ENCODE results near the gene MED17.

Gene MED17

DNA sequence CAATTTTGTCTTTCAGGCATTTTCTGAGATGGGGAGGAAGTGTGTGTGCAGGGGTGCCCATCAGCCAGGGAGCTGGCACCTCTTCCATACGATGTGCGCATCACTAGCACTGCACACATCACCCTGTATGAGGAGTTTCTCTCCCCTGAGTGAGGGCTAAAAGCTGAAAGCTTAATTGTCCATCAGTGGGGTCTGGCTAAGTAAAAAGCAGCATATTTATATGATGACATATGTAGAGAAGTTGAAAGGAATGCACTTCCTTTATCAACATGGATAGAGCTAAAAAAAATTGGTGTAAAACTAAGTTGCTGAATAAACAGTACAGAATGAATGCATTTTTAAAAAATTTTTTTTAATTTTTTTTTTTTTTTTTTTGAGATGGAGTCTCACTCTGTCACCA is 62.3 kb downstream of the MED17 start:
- no peak for DNase-seq (ENCODE audit: low read depth in 1 of 2, low spot score in 1 of 2)

DNA sequence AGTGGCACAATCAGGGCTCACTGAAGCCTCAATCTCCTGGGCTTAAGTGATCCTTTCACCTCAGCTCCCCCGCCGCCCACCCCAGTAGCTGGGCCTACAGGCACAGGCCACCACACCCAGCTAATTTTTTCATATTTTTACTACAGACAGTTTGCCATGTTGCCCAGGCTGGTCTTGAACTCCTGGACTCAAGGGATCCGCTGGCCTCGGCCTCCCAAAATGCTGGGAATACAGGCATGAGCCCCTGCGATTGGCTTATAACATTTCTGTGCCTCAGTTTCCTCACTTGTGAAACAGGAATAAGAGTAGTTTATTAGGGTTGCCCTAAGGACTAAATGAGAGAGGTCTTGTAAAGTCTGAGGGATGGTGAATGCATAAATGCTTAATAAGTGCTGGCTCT is 65.1 kb downstream of the MED17 start:
- no peak for DNase-seq (ENCODE audit: low read depth in 1 of 2, low spot score in 1 of 2)

DNA sequence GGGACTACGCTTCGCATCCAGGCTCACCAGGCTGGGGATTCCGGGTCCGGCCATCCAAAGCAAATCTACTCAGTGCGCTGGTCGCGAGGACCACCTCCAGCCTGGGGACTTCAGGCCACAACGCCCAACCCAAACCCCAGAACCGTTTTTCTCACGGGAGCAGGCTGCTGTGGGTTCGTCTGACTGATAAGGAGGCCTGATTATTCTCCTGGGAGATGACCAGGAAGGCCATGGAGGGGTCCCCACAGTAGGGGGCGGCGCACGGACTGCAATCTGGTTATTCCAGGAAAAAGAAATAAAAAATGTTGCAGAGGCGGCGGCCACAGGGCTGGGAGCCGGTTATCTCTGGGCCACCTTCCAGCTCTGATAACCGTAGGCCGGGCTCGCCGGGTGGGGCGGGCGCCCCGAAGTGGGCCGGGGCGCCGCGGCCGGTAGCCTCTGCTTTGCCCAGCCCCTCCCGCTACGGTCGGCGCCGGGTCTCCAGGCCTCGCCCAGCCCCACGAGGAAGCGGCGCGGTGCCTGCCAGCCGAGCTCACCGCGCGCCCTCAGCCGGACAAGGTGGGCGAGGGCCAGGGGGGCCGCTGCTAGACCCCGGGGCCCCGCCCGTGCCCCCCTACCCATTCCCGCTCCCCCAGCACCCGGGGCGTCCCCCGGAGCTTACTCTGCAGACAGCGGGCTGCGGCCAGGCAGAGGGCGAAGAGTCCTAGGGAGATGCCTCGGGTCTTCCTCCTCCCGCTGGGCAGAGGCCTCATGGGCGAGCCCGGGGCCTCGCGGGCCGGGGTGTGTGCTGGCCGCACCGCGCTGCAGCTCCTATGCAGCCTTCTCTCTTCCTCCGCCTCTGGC is 65.9 kb downstream of the MED17 start:
- no peak for DNase-seq (ENCODE audit: low read depth in 1 of 2, low spot score in 1 of 2)

DNA sequence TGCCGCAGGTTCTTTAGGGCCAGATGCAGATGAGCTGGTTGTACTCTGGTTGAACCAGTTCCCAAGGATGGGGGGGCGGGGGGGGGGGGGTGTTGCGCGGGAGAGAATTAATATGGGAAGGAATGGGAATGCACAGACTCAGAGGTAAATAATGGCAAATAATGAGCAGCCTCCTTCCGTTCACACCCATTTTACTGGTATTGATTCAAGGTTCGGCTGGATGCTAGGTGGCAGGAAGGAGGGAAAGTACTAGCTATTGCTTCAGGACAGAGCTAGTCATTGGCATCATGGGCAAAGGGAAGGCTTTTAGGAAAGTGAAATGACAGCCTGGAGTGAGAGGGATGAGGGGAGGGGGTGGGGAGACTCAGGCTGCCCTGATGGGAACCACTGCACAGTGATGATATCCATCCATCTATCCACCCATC is 66.5 kb downstream of the MED17 start, which contains the start of gene VSTM5:
TSS of gene VSTM5 (minus strand) at position 25 of the 425 bp plus-strand sequence. CDS start 116 bp downstream, outside the sequence.
- DNase-seq (ENCODE audit: low read depth in 1 of 2, low spot score in 1 of 2) = no peak

DNA sequence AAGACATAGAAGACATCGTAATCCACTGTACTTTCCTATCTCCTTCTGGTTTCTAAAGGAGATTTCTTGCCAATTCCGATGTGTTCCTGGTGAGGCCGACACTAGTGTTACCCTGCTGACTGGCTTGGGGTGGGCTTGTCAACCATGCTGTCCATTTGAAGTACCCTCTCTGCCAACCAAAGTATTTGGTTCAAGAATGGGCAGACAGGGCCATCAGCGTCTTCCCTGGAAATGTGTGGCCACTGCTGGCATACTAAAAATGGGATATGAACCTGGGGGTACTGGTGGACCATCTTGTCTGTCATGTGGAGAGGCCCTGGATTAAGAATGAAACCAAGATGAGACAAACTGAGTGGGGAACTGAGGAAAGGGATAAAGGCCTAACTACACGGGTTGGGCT is 68.2 kb downstream of the MED17 start:
- no peak for DNase-seq (ENCODE audit: low read depth in 1 of 2, low spot score in 1 of 2)

DNA sequence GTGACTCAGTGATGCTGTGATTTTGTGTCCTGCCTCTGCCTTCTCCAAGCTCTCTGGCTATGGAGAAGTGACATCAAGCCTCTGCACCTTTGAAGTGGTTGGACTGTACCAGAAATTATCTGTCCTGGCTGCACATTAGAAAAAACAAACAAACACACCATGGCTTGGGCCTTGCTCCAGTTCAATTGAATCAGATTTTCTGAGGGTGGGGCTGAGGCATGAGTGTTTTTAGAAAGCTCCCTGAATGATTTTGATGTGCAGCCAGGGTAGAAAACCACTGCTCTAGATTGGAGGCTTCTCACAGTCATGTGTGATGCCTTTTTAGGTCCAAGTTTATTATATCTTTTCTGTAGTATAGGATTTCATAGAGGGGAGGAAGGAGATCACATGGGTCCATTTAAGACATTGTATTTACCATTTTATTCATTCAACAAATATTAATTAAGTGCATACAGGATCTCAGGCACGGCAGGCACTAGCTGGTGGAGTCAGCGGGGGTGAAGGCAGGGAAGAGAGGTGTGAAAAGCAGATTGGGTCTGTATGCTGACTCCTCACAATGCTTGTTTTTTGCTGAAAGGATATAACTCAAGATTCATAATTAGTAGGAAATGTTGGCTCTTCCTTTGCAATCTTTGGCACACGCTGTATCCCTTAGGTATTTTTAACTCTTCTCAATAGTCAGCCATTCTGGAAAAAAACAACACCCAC is 73.5 kb downstream of the MED17 start:
- DNase-seq (ENCODE audit: low read depth in 1 of 2, low spot score in 1 of 2) = no peak

DNA sequence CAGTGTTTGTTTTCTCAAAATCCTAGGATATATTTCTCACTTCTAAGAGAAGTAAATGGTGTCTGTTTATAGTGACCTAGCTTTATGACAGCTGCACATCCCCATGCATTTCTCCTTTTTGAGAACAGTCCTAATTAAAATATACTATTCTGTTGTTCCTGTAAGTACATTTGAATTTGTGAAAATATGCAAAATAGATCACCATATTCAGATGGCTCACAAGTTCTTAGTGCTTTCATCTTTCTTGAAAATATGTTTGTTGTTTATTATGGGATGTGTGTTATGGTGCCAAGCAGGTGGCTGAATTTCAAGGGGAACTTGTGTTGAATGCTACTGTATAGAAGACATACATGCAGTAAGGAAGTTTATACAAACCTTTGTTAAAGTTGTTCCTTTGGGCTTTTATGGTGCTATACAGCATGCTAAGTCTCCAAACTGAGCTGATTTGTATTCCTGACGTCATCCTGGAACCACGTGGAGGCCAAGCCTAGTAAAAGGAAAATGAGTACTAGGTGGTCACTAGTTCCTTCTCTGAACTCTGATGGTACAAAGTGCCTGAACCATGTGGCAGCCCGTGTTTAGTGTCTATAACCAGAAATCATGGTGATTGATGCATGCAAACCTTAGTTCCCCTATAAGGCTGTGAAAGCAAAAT is 74.2 kb downstream of the MED17 start:
- no peak for DNase-seq (ENCODE audit: low read depth in 1 of 2, low spot score in 1 of 2)

DNA sequence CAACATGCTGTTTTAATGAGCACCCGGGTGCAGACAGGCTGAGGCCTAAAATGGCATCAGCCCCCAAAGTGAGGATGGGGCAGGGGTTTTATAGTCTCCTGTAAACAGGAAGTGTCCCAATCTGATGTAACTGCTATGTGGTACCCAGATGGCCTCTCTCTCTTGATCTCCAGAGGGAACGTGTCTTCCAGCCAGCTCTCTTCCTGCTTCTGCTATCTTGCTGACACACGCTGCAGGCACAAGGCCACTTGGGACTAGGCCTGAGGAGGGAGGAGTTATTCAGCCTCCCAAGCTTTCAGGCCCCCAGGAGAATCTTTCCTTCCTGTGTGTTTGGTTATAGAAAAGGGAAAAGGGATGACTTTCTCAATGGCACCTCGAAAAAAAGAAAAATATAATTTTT is 77.7 kb downstream of the MED17 start:
- DNase-seq (ENCODE audit: low read depth in 1 of 2, low spot score in 1 of 2) = no peak

Data from stimulated activated CD4-positive, alpha-beta T cell treated with anti-CD3 and anti-CD28 coated beads, Interleukin-15, amount 100 ng/mL, for 1 hour (primary cell).